HFFc6 (cell line): Measurements from ENCODE around the gene NKX2-3. TPM values are rescaled to one million over a fixed set of nuclear protein-coding genes. Genes with fewer than 3 reads are reported as not detected.

Experiments
- DNase-seq: peaks from one replicate; pipeline ENCODE4 v3.0.0-alpha.2; 2018
- H3K27ac Mint-ChIP-seq: 2 replicates; pipeline ENCODE4 v1.8.0; 2020; ENCODE audit warnings: mild to moderate bottlenecking, mixed read lengths
- H3K27me3 Mint-ChIP-seq: 2 replicates; pipeline ENCODE4 v1.8.0; 2021; ENCODE audit warnings: mild to moderate bottlenecking, moderate library complexity, mixed read lengths; ENCODE audit not compliant: insufficient read depth
- H3K36me3 Mint-ChIP-seq: 2 replicates; pipeline ENCODE4 v1.8.0; 2021; ENCODE audit warnings: low read depth, mixed read lengths
- H3K4me1 Mint-ChIP-seq: 2 replicates; pipeline ENCODE4 v1.8.0; 2020; ENCODE audit warnings: low read depth, mixed read lengths
- H3K4me3 Mint-ChIP-seq: 2 replicates; pipeline ENCODE4 v1.8.0; 2020; ENCODE audit warnings: mild to moderate bottlenecking, moderate library complexity, mixed read lengths
- H3K9me3 Mint-ChIP-seq: 2 replicates; pipeline ENCODE4 v1.8.0; 2020; ENCODE audit warnings: mild to moderate bottlenecking, mixed read lengths
- CTCF ChIP-seq: fragments of 200-600 bp; sonication (generic); IDR thresholded peaks from 2 replicates; pipeline ENCODE4 v1.5.0; 2021; ENCODE audit warnings: antibody characterized with exemption, mild to moderate bottlenecking
- total RNA-seq, 6 experiments: library from RNA; stranded (reverse); fragmentation: NEBNext Ultra II Directional; extraction: Animal tissue kit (Norgen Biotek cat#: 25700); gene quantifications; 2 replicates in 1 of 6; 3 replicates in 5 of 6; pipeline ENCODE4 v1.2.3, GENCODE V29; 2021

NKX2-3 gene
- total RNA-seq, 6 experiments from 2014 or later, result not detected

GRCh38 chr10:99537989-99538917 lies 5.5 kb downstream of the NKX2-3 start:
- TF ChIP-seq CTCF, result no peak
- no peaks in the 10 kb centered on the region for H3K9me3 Mint-ChIP-seq
- peaks cover 13% of the 10 kb centered on the region for H3K4me1 Mint-ChIP-seq
- H3K4me3 Mint-ChIP-seq, result no peak overlapping the region
- H3K27ac Mint-ChIP-seq, result no peak overlapping the region
- peaks cover 73% of the 10 kb centered on the region for H3K27me3 Mint-ChIP-seq
- no peaks in the 10 kb centered on the region for H3K36me3 Mint-ChIP-seq
- no peak for DNase-seq

- H3K9me3 Mint-ChIP-seq, result no peaks in the 10 kb centered on the region
- no peak for TF ChIP-seq CTCF
- H3K27ac Mint-ChIP-seq, result no peak overlapping the region
- H3K27me3 Mint-ChIP-seq, result peaks cover 70% of the 10 kb centered on the region
- no peaks in the 10 kb centered on the region for H3K36me3 Mint-ChIP-seq
- no peak for DNase-seq
- H3K4me3 Mint-ChIP-seq, result no peak overlapping the region
- peaks cover 13% of the 10 kb centered on the region for H3K4me1 Mint-ChIP-seq
Observed at GRCh38 chr10:99539120-99539519, 6.4 kb downstream of the NKX2-3 start.

- no peak for DNase-seq
- H3K36me3 Mint-ChIP-seq, result no peaks in the 10 kb centered on the region
- H3K9me3 Mint-ChIP-seq, result no peaks in the 10 kb centered on the region
- H3K27ac Mint-ChIP-seq, result no peak overlapping the region
- H3K4me3 Mint-ChIP-seq, result no peak overlapping the region
- peaks cover 69% of the 10 kb centered on the region for H3K27me3 Mint-ChIP-seq
- peaks cover 8% of the 10 kb centered on the region for H3K4me1 Mint-ChIP-seq
- no peak for TF ChIP-seq CTCF
Observed at GRCh38 chr10:99539820-99540219, 7.1 kb downstream of the NKX2-3 start.

GRCh38 chr10:99540306-99540656 lies 7.5 kb downstream of the NKX2-3 start:
- Mint-ChIP-seq H3K27me3 (peaks cover 67% of the 10 kb centered on the region), H3K36me3 (no peaks in the 10 kb centered on the region)

More at GRCh38 chr10:99540306-99540656, 7.5 kb downstream of the NKX2-3 start:
- Mint-ChIP-seq H3K27ac (no peak overlapping the region), H3K4me3 (no peak overlapping the region), H3K4me1 (peaks cover 8% of the 10 kb centered on the region), H3K9me3 (no peaks in the 10 kb centered on the region)
- DNase-seq, result no peak
- TF ChIP-seq CTCF, result no peak
